GM19351 (cell line): ENCODE measurements around the gene TIGD6.
A peak's percentile ranks its signal among the peaks of the same experiment; 100 is the strongest.
"Not testable (repeated sequence)": the region's sequence is repeated elsewhere in the genome, so short reads cannot be mapped to it uniquely, and the experiment has no call there.

Experiments
- ATAC-seq: cut with Tn5 transposase; IDR thresholded peaks from one replicate; pipeline ENCODE4 v1.9.1; 2021; ENCODE audit warnings: mild to moderate bottlenecking, moderate library complexity; ENCODE audit not compliant: unreplicated experiment

TIGD6 gene

GRCh38 chr5:150000256-150000989 is at the start of gene TIGD6, which contains the start of gene HMGXB3:
Gene TIGD6 (minus strand): TSS chr5:150000654. CDS start chr5:149996348, 4,306 bp downstream.
Gene HMGXB3 (plus strand): TSS chr5:150000739. CDS start chr5:150004853, 4,114 bp downstream.
- ATAC-seq = peak; percentile 84

GRCh38 chr5:150046031-150046430 is 45.6 kb upstream of the TIGD6 start:
- ATAC-seq = no peak

GRCh38 chr5:150045549-150045948 is 45.1 kb upstream of the TIGD6 start:
- ATAC-seq = no peak

- no peak for ATAC-seq
Observed at GRCh38 chr5:150044712-150045111, 44.3 kb upstream of the TIGD6 start.

- ATAC-seq = no peak
Observed at GRCh38 chr5:150044329-150044681, 43.9 kb upstream of the TIGD6 start.

GRCh38 chr5:150043657-150044328 is 43.3 kb upstream of the TIGD6 start:
- ATAC-seq = no peak

- ATAC-seq = no peak
Observed at GRCh38 chr5:150042459-150042858, 42.0 kb upstream of the TIGD6 start.

GRCh38 chr5:150038547-150038946 is 38.1 kb upstream of the TIGD6 start:
- ATAC-seq = no peak

- no peak for ATAC-seq
Observed at GRCh38 chr5:150036513-150036912, 36.1 kb upstream of the TIGD6 start.

GRCh38 chr5:150035139-150035895 is 34.9 kb upstream of the TIGD6 start:
- ATAC-seq = peak; percentile 99

GRCh38 chr5:150034662-150035061 is 34.2 kb upstream of the TIGD6 start:
- no peak for ATAC-seq

GRCh38 chr5:150033334-150033733 is 32.9 kb upstream of the TIGD6 start:
- no peak for ATAC-seq

- not testable (repeated sequence) for ATAC-seq
Observed at GRCh38 chr5:150028047-150028446, 27.6 kb upstream of the TIGD6 start.

GRCh38 chr5:150026682-150027172 is 26.3 kb upstream of the TIGD6 start:
- ATAC-seq = no peak

- ATAC-seq = no peak
Observed at GRCh38 chr5:150024346-150024984, 24.0 kb upstream of the TIGD6 start.

- no peak for ATAC-seq
Observed at GRCh38 chr5:150023136-150023535, 22.7 kb upstream of the TIGD6 start.

GRCh38 chr5:150022681-150023080 is 22.2 kb upstream of the TIGD6 start:
- ATAC-seq = no peak

GRCh38 chr5:150022158-150022531 is 21.7 kb upstream of the TIGD6 start:
- ATAC-seq = no peak

- ATAC-seq = no peak
Observed at GRCh38 chr5:150021491-150022157, 21.2 kb upstream of the TIGD6 start.

- ATAC-seq = no peak
Observed at GRCh38 chr5:150020249-150020648, 19.8 kb upstream of the TIGD6 start.
